Measurements from ENCODE around the gene SPATA9. TPM values are rescaled to one million over a fixed set of nuclear protein-coding genes. Genes with fewer than 3 reads are reported as not detected.
"Not testable (repeated sequence)": the region's sequence is repeated elsewhere in the genome, so short reads cannot be mapped to it uniquely, and the experiment has no call there.

Gene SPATA9
- total and polyA plus RNA-seq, 4 experiments from 2014 or later: 0.09 TPM; not detected in 3

DNA sequence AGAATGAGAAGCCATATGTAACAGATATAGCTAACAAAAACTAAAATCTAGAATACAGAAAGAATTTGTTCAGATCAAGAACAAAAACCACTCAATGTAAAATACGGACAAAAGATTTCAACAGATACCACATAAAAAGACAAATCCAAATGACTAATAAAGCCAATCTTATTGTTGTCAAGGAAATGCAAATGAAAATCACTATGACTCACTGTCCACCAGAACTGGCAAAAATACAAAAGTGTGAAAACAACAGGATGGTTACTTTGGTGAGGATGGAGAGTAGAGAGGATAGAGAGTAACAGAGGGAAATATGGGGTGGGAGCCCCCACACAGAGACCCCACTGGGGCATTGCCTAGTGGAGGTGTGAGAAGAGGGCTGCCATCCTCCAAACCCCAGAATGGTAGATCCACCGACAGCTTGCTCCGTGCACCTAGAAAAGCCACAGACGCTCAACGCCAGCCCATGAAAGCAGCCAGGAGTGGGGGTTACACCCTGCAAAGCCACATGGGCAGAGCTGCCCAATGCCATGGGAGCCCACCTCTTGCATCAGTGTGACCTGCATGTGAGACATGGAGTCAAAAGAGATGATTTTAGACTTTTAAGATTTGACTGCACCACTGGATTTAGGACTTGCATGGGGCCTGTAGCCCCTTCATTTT is 33.1 kb upstream of the SPATA9 start:
- Mint-ChIP-seq H3K9me3 (no peaks in the 10 kb centered on the region), H3K36me3 (no peaks in the 10 kb centered on the region), H3K4me1 (peaks cover 0 to 18% (median 11%) of the 10 kb centered on the region in 4 donors), H3K4me3 (no peak overlapping the region), H3K27me3 (peaks cover 0 to 2% of the 10 kb centered on the region in 2 donors), H3K27ac (peak overlapping the region in 1 of 7 donors; percentile 23)
- Histone ChIP-seq H3K4me3 (ENCODE audit: low read length in 2 of 2) (no peak overlapping the region), H3K36me3 (ENCODE audit: insufficient read depth, low read length) (no peaks in the 10 kb centered on the region), H3K27ac (ENCODE audit: low read depth, low read length) (no peak overlapping the region), H3K4me1 (ENCODE audit: insufficient read depth, low read length) (peaks cover 34% of the 10 kb centered on the region), H3K9me3 (ENCODE audit: control insufficient read depth in 1 of 2, low read length in 2 of 2) (no peaks in the 10 kb centered on the region), H3K27me3 (ENCODE audit: insufficient read depth, low read length) (no peaks in the 10 kb centered on the region)
- ChIA-PET CTCF (ENCODE audit: partially characterized antibody) (no interaction called here), POLR2A (ENCODE audit: partially characterized antibody) (no interaction called here)
- DNase-seq: no peak
- intact Hi-C loops (cut with micrococcal nuclease): no loop called here

GRCh38 chr5:95713960-95714710 is 31.3 kb upstream of the SPATA9 start:
- no peaks in the 10 kb centered on the region for H3K9me3 ChIP-seq (ENCODE audit: control insufficient read depth in 1 of 2, low read length in 2 of 2)
- peaks cover 0 to 12% (median 11%) of the 10 kb centered on the region in 4 donors for H3K4me1 Mint-ChIP-seq
- peaks cover 0 to 4% of the 10 kb centered on the region in 2 donors for H3K27me3 Mint-ChIP-seq
- no peak for DNase-seq
- ChIA-PET POLR2A (ENCODE audit: partially characterized antibody) (no interaction called here), CTCF (ENCODE audit: partially characterized antibody) (no interaction called here)
- no peaks in the 10 kb centered on the region for H3K36me3 ChIP-seq (ENCODE audit: insufficient read depth, low read length)
- no peak overlapping the region for H3K4me3 ChIP-seq (ENCODE audit: low read length in 2 of 2)
- peaks cover 29% of the 10 kb centered on the region for H3K4me1 ChIP-seq (ENCODE audit: insufficient read depth, low read length)
- no peaks in the 10 kb centered on the region for H3K9me3 Mint-ChIP-seq
- no peak overlapping the region for H3K4me3 Mint-ChIP-seq
- H3K27me3 ChIP-seq (ENCODE audit: insufficient read depth, low read length): no peaks in the 10 kb centered on the region
- no peak overlapping the region for H3K27ac Mint-ChIP-seq
- H3K27ac ChIP-seq (ENCODE audit: low read depth, low read length): no peak overlapping the region
- intact Hi-C loops (cut with micrococcal nuclease): no loop called here
- no peaks in the 10 kb centered on the region for H3K36me3 Mint-ChIP-seq

GRCh38 chr5:95713246-95713645 is 30.5 kb upstream of the SPATA9 start:
- H3K4me3 ChIP-seq (ENCODE audit: low read length in 2 of 2); POLR2A ChIA-PET (ENCODE audit: partially characterized antibody); H3K27me3 ChIP-seq (ENCODE audit: insufficient read depth, low read length); H3K9me3 Mint-ChIP-seq; H3K9me3 ChIP-seq (ENCODE audit: control insufficient read depth in 1 of 2, low read length in 2 of 2); H3K36me3 ChIP-seq (ENCODE audit: insufficient read depth, low read length); H3K27me3 Mint-ChIP-seq; H3K27ac Mint-ChIP-seq; H3K4me3 Mint-ChIP-seq; DNase-seq; CTCF ChIA-PET (ENCODE audit: partially characterized antibody); H3K27ac ChIP-seq (ENCODE audit: low read depth, low read length); intact Hi-C loops (cut with micrococcal nuclease); H3K36me3 Mint-ChIP-seq: not testable (repeated sequence)
- peaks cover 0 to 12% (median 11%) of the 10 kb centered on the region in 4 donors for H3K4me1 Mint-ChIP-seq
- peaks cover 20% of the 10 kb centered on the region for H3K4me1 ChIP-seq (ENCODE audit: insufficient read depth, low read length)

- Mint-ChIP-seq H3K36me3 (no peaks in the 10 kb centered on the region), H3K4me3 (no peak overlapping the region), H3K9me3 (no peaks in the 10 kb centered on the region), H3K27me3 (peaks cover 4 to 9% of the 10 kb centered on the region in 2 donors), H3K27ac (no peak overlapping the region), H3K4me1 (peaks cover 0 to 12% (median 11%) of the 10 kb centered on the region in 4 donors)
- POLR2A ChIA-PET (ENCODE audit: partially characterized antibody): no interaction called here
- no peak overlapping the region for H3K4me3 ChIP-seq (ENCODE audit: low read length in 2 of 2)
- no peak for DNase-seq
- peaks cover 12% of the 10 kb centered on the region for H3K4me1 ChIP-seq (ENCODE audit: insufficient read depth, low read length)
- H3K27ac ChIP-seq (ENCODE audit: low read depth, low read length): no peak overlapping the region
- H3K9me3 ChIP-seq (ENCODE audit: control insufficient read depth in 1 of 2, low read length in 2 of 2): no peaks in the 10 kb centered on the region
- H3K36me3 ChIP-seq (ENCODE audit: insufficient read depth, low read length): no peaks in the 10 kb centered on the region
- no peaks in the 10 kb centered on the region for H3K27me3 ChIP-seq (ENCODE audit: insufficient read depth, low read length)
- CTCF ChIA-PET (ENCODE audit: partially characterized antibody): no interaction called here
- intact Hi-C loops (cut with micrococcal nuclease): no loop called here
Observed at GRCh38 chr5:95712347-95712958, 29.7 kb upstream of the SPATA9 start.

- no peaks in the 10 kb centered on the region for H3K27me3 ChIP-seq (ENCODE audit: insufficient read depth, low read length)
- no peak overlapping the region for H3K27ac ChIP-seq (ENCODE audit: low read depth, low read length)
- peaks cover 6% of the 10 kb centered on the region for H3K4me1 ChIP-seq (ENCODE audit: insufficient read depth, low read length)
- H3K36me3 Mint-ChIP-seq: no peaks in the 10 kb centered on the region
- no peak overlapping the region for H3K4me3 ChIP-seq (ENCODE audit: low read length in 2 of 2)
- POLR2A ChIA-PET (ENCODE audit: partially characterized antibody): no interaction called here
- intact Hi-C loops (cut with micrococcal nuclease): no loop called here
- H3K4me3 Mint-ChIP-seq: no peak overlapping the region
- H3K27ac Mint-ChIP-seq: no peak overlapping the region
- peaks cover 0 to 12% (median 11%) of the 10 kb centered on the region in 4 donors for H3K4me1 Mint-ChIP-seq
- peaks cover 4 to 13% of the 10 kb centered on the region in 2 donors for H3K27me3 Mint-ChIP-seq
- H3K9me3 Mint-ChIP-seq: no peaks in the 10 kb centered on the region
- CTCF ChIA-PET (ENCODE audit: partially characterized antibody): no interaction called here
- no peak for DNase-seq
- no peaks in the 10 kb centered on the region for H3K36me3 ChIP-seq (ENCODE audit: insufficient read depth, low read length)
- no peaks in the 10 kb centered on the region for H3K9me3 ChIP-seq (ENCODE audit: control insufficient read depth in 1 of 2, low read length in 2 of 2)
Observed at GRCh38 chr5:95711501-95712346, 28.9 kb upstream of the SPATA9 start.

- H3K4me3 ChIP-seq (ENCODE audit: low read length in 2 of 2); H3K36me3 Mint-ChIP-seq; CTCF ChIA-PET (ENCODE audit: partially characterized antibody); H3K36me3 ChIP-seq (ENCODE audit: insufficient read depth, low read length); H3K27ac ChIP-seq (ENCODE audit: low read depth, low read length); POLR2A ChIA-PET (ENCODE audit: partially characterized antibody); H3K4me1 Mint-ChIP-seq; H3K9me3 Mint-ChIP-seq; DNase-seq; intact Hi-C loops (cut with micrococcal nuclease); H3K27me3 ChIP-seq (ENCODE audit: insufficient read depth, low read length); H3K4me3 Mint-ChIP-seq; H3K4me1 ChIP-seq (ENCODE audit: insufficient read depth, low read length); H3K27ac Mint-ChIP-seq; H3K9me3 ChIP-seq (ENCODE audit: control insufficient read depth in 1 of 2, low read length in 2 of 2): not testable (repeated sequence)
- H3K27me3 Mint-ChIP-seq: peaks cover 4 to 13% of the 10 kb centered on the region in 2 donors
Observed at GRCh38 chr5:95710651-95711500, 28.1 kb upstream of the SPATA9 start.
